DOHH2 (cell line): ENCODE measurements around the gene DAPK2.

Experiments
- H3F3A ChIP-seq: fragments of 200-600 bp; sonication (generic), shearing (Covaris generic); 2 replicates; pipeline ENCODE4 v1.6.0; 2016; ENCODE audit warnings: antibody characterized with exemption, mild to moderate bottlenecking; ENCODE audit not compliant: control insufficient read depth, insufficient read depth
- H3K27ac ChIP-seq: fragments of 200-600 bp; sonication (generic); 2 replicates; pipeline ENCODE4 v1.5.1; 2014; ENCODE audit warnings: low read depth, mild to moderate bottlenecking, low read length, moderate library complexity
- H3K27me3 ChIP-seq: fragments of 200-600 bp; sonication (generic); 2 replicates; pipeline ENCODE4 v1.6.1; 2014; ENCODE audit warnings: mild to moderate bottlenecking, low read length, mixed read lengths; ENCODE audit not compliant: control insufficient read depth
- H3K36me3 ChIP-seq: fragments of 200-600 bp; sonication (generic); 2 replicates; pipeline ENCODE4 v1.6.1; 2014; ENCODE audit warnings: mild to moderate bottlenecking, low read length, moderate library complexity, mixed read lengths; ENCODE audit not compliant: control insufficient read depth
- H3K4me1 ChIP-seq: fragments of 200-600 bp; sonication (generic); 2 replicates; pipeline ENCODE4 v1.6.1; 2014; ENCODE audit warnings: mild to moderate bottlenecking, low read length, mixed read lengths; ENCODE audit not compliant: control insufficient read depth
- H3K4me2 ChIP-seq: fragments of 200-600 bp; sonication (generic); 2 replicates; pipeline ENCODE4 v1.6.0; 2014; ENCODE audit warnings: mild to moderate bottlenecking, low read length, moderate library complexity
- H3K4me3 ChIP-seq: fragments of 200-600 bp; sonication (generic); 2 replicates; pipeline ENCODE4 v1.5.1; 2014; ENCODE audit warnings: mild to moderate bottlenecking, low read length, mixed read lengths
- H3K79me2 ChIP-seq: fragments of 200-600 bp; sonication (generic); 2 replicates; pipeline ENCODE4 v1.6.1; 2014; ENCODE audit warnings: mild to moderate bottlenecking, low read length, mixed read lengths; ENCODE audit not compliant: control insufficient read depth
- H3K9me2 ChIP-seq: fragments of 200-600 bp; sonication (generic); replicated peaks from 2 replicates; pipeline ENCODE4 v1.6.1; 2014; ENCODE audit warnings: mild to moderate bottlenecking, low read length, mixed read lengths; ENCODE audit not compliant: control insufficient read depth
- H3K9me3 ChIP-seq: fragments of 200-600 bp; sonication (generic); 2 replicates; pipeline ENCODE4 v1.6.1; 2014; ENCODE audit warnings: antibody characterized with exemption, low read length, mixed read lengths; ENCODE audit not compliant: control insufficient read depth, insufficient read depth
- H4K20me1 ChIP-seq: fragments of 200-600 bp; sonication (generic); 2 replicates; pipeline ENCODE4 v1.6.0; 2014; ENCODE audit warnings: low read depth, mild to moderate bottlenecking, antibody characterized with exemption, low read length, moderate library complexity; ENCODE audit not compliant: control insufficient read depth, insufficient read depth
- EZH2phosphoT487 ChIP-seq: fragments of 200-600 bp; sonication (generic); IDR thresholded peaks from 2 replicates; pipeline ENCODE4 v1.6.1; 2017; ENCODE audit warnings: borderline replicate concordance, mild to moderate bottlenecking, antibody characterized with exemption, low read length, moderate library complexity, mixed read lengths
- TF ChIP-seq, protein P1 (sequence below): fragments of 200-600 bp; sonication (generic); IDR thresholded peaks from one replicate; pipeline ENCODE4 v1.5.1; 2014; ENCODE audit warnings: antibody characterized with exemption, mild to moderate bottlenecking, low read depth, low read length; ENCODE audit not compliant: poor library complexity, severe bottlenecking

Gene DAPK2

DNA sequence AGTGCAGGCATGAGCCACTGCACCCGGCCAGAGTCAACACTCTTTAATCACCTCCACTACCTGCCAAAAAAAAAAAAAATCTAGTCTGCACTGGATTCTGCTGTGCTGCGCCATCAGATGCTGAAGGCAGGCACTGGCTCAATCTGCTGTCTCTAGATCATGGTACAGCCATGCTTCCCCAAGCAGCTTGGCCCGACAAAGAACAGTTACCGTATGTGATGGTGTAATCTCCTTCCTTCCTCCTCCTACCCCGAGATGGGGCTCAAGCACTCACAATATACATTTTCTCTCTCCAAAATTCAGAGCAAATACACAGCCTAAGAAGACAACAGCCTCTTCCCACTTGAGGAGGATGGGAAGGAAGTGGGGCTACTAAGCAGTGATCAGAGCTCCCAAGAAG is 45.1 kb downstream of the DAPK2 start:
- Histone ChIP-seq H3K36me3 (no peaks in the 10 kb centered on the region), H3K4me3 (no peak overlapping the region), H3K79me2 (no peaks in the 10 kb centered on the region), H3K4me2 (no peak overlapping the region), H3K9me2 (no peaks in the 10 kb centered on the region), H3F3A (no peaks in the 10 kb centered on the region), H3K27ac (no peak overlapping the region), H3K27me3 (no peaks in the 10 kb centered on the region; the same call in 1 of the 2 replicates), H3K4me1 (no peaks in the 10 kb centered on the region), H4K20me1 (no peaks in the 10 kb centered on the region; the same call in 1 of the 2 replicates), H3K9me3 (no peaks in the 10 kb centered on the region)
- no peak for TF ChIP-seq EZH2phosphoT487
- TF ChIP-seq, protein P1, sequence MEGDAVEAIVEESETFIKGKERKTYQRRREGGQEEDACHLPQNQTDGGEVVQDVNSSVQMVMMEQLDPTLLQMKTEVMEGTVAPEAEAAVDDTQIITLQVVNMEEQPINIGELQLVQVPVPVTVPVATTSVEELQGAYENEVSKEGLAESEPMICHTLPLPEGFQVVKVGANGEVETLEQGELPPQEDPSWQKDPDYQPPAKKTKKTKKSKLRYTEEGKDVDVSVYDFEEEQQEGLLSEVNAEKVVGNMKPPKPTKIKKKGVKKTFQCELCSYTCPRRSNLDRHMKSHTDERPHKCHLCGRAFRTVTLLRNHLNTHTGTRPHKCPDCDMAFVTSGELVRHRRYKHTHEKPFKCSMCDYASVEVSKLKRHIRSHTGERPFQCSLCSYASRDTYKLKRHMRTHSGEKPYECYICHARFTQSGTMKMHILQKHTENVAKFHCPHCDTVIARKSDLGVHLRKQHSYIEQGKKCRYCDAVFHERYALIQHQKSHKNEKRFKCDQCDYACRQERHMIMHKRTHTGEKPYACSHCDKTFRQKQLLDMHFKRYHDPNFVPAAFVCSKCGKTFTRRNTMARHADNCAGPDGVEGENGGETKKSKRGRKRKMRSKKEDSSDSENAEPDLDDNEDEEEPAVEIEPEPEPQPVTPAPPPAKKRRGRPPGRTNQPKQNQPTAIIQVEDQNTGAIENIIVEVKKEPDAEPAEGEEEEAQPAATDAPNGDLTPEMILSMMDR, result no peak

DNA sequence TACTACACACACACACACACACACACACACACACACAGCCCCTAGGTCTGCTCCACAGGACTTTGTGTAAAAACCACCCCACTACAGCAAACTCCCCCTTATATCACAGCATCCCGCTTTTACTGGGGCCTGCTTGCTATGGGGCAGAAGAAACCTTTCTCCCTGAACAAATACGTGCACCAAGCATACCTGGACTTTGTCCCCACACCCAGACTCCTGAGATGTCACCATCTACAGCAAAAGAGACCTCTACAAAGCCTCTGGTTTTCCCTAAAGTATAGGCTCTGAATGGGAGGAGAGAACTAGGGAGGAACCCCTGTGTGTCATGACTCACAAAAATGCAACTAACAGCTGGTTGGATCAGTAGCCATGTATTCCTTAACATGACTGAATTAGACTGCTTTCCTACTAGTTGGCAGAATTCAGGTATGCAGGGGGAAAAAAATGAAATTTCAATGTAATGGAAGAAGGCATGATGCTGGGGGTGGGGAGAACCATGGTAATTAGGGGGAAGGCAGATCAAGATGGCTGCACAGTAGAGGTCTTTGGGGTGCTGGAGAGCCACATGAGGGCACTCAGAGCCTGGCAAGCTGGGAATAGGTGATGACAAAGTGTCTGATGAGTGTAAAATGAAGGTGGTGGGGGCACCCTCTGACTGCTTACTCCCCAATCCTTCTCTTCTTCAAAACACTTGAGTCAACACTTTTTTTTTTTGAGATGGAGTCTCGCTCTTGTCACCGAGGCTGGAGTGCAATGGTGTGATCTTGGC is 45.9 kb downstream of the DAPK2 start:
- H3K9me2 ChIP-seq, result no peaks in the 10 kb centered on the region
- no peak overlapping the region for H3K4me2 ChIP-seq
- H3K27me3 ChIP-seq, result peaks cover 2% of the 10 kb centered on the region; the same call in 1 of the 2 replicates
- H3K36me3 ChIP-seq, result no peaks in the 10 kb centered on the region
- no peak overlapping the region for H3K27ac ChIP-seq
- TF ChIP-seq, protein P1, result no peak
- TF ChIP-seq EZH2phosphoT487, result no peak
- no peaks in the 10 kb centered on the region for H3K79me2 ChIP-seq
- H3K4me3 ChIP-seq, result no peak overlapping the region
- H3F3A ChIP-seq, result no peaks in the 10 kb centered on the region
- H3K4me1 ChIP-seq, result no peaks in the 10 kb centered on the region
- no peaks in the 10 kb centered on the region; the same call in 1 of the 2 replicates for H4K20me1 ChIP-seq
- H3K9me3 ChIP-seq, result no peaks in the 10 kb centered on the region

DNA sequence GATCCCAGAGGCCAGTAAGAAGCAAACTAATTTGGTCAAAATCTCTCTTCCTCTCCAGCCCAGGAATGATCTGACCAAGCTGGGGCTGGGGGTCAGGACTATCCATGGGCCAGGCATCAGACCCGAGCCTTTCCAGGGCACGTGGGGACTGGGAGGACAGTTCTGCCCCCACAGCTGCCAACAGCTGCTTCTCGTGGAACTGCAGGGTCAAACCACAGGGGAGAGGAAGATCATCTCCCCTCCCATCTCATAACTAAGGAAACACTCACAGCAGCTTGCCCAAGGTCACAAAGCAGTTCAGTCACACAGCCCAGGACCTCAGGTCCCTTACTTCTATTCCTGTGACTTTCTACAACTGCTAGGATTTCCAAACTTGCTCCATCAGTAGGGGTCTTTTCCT is 47.1 kb downstream of the DAPK2 start:
- TF ChIP-seq, protein P1, result no peak
- TF ChIP-seq EZH2phosphoT487, result no peak
- no peaks in the 10 kb centered on the region for H3K36me3 ChIP-seq
- no peaks in the 10 kb centered on the region for H3K4me1 ChIP-seq
- H3K9me3 ChIP-seq, result no peaks in the 10 kb centered on the region
- no peaks in the 10 kb centered on the region; the same call in 1 of the 2 replicates for H4K20me1 ChIP-seq
- no peaks in the 10 kb centered on the region for H3K9me2 ChIP-seq
- H3K27me3 ChIP-seq, result peaks cover 2% of the 10 kb centered on the region; the same call in 1 of the 2 replicates
- no peaks in the 10 kb centered on the region for H3F3A ChIP-seq
- no peak overlapping the region for H3K27ac ChIP-seq
- H3K4me3 ChIP-seq, result no peak overlapping the region
- H3K79me2 ChIP-seq, result no peaks in the 10 kb centered on the region
- H3K4me2 ChIP-seq, result no peak overlapping the region
